ENCODE data around the gene SPTBN5. TPM values are rescaled to one million over a fixed set of nuclear protein-coding genes. Genes with fewer than 3 reads are reported as not detected.
A peak's percentile ranks its signal among the peaks of the same experiment; 100 is the strongest.

The SPTBN5 gene
- total and polyA plus RNA-seq, 4 donors, result 1.6 to 3.5 (median 1.9) TPM

DNA sequence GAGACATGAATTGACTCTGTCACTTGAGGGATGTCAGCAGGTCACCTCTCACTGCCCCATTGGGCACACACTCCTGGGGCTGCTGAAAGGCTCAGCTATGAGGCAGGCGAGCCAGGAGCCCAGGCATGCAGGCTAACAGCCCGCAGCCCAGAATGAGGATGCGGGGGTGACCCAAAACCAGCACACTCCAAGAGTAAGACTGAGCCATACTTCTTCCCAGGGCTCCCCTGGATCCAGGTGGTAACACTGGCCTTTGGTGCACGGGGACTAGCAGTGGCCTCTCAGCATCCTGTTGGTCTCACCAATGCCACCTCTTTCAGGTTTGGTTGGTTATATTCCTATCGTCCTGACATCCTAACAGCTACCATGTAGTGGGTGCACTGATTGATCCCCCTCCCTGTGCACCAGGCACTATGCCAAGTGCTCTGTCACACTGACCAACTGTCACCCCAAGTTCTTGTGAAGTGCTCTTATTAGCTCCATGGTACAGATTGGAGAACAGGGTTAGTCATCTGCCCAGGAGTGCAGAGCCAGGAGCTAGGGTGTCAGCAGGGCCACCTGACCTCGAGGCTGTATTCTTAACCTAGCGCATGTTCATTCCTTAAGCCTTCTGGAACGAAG is 24.8 kb upstream of the SPTBN5 start:
- H3K9me3 ChIP-seq (ENCODE audit: control insufficient read depth in 4 of 4, insufficient read depth in 3 of 4, low read length in 3 of 4), result no peaks in the 10 kb centered on the region
- no peak overlapping the region for H3K4me3 ChIP-seq
- ATAC-seq (ENCODE audit: insufficient read depth, low FRiP score) (no peak), DNase-seq (no peak)
- TF ChIP-seq, protein P1, sequence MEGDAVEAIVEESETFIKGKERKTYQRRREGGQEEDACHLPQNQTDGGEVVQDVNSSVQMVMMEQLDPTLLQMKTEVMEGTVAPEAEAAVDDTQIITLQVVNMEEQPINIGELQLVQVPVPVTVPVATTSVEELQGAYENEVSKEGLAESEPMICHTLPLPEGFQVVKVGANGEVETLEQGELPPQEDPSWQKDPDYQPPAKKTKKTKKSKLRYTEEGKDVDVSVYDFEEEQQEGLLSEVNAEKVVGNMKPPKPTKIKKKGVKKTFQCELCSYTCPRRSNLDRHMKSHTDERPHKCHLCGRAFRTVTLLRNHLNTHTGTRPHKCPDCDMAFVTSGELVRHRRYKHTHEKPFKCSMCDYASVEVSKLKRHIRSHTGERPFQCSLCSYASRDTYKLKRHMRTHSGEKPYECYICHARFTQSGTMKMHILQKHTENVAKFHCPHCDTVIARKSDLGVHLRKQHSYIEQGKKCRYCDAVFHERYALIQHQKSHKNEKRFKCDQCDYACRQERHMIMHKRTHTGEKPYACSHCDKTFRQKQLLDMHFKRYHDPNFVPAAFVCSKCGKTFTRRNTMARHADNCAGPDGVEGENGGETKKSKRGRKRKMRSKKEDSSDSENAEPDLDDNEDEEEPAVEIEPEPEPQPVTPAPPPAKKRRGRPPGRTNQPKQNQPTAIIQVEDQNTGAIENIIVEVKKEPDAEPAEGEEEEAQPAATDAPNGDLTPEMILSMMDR (IDR thresholded peaks at IDR 0.05; ENCODE audit: control extremely low read depth, extremely low read depth), result no peak
- peaks cover 0 to 39% (median 7%) of the 10 kb centered on the region in 5 donors for H3K4me1 ChIP-seq (ENCODE audit: control insufficient read depth in 5 of 5, insufficient read depth in 5 of 5, low read length in 5 of 5)
- peaks cover 0 to 23% (median 0%) of the 10 kb centered on the region in 4 donors for H3K36me3 ChIP-seq (ENCODE audit: control insufficient read depth in 4 of 4, insufficient read depth in 4 of 4, low read length in 4 of 4)
- 93 to 94% methylated on average over 8 of the region's 8 CpGs for WGBS, 2 donors
- no peaks in the 10 kb centered on the region for H3K27me3 ChIP-seq (ENCODE audit: control insufficient read depth in 3 of 3, insufficient read depth in 3 of 3, low read length in 2 of 3)
- no peak overlapping the region for H3K9ac ChIP-seq (ENCODE audit: insufficient read depth in 1 of 2, low read length in 2 of 2)
- peak overlapping the region in 1 of 2 donors; percentile 80 for H3K27ac ChIP-seq (ENCODE audit: low read depth in 1 of 2, low read length in 1 of 2)

DNA sequence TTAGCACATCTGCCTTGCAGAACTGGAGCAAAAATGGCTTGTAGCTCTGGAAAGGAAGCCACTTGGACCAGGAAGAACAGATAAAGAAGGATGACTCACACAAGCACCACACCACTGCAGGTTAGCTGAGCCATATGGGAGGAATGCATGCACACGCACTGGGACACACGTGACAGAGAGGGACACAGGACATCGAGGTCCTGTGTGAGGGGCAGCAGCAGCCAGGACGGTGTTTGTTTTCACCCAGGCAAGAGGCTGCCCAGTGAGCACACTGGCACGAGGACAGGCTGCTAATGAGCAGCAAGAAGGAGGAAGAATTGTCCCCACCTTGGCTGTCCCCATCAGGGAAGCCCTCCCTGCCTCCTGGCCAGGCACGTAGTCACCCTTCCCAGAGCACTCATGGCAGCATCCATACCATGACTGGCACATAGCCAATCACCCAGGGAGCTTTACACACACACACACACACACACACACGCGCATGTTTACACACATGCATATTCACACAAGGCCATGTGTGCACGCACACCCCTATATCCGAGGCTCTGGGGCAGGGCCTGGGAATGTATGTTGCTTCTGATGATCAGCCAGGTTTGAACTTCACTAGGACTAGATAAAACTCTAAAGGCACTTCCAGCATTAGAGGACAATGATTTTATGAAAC is 24.0 kb upstream of the SPTBN5 start:
- DNase-seq (no peak), ATAC-seq (ENCODE audit: insufficient read depth, low FRiP score) (no peak)
- H3K27ac ChIP-seq (ENCODE audit: low read depth in 1 of 2, low read length in 1 of 2), result peak overlapping the region; percentile 46 to 80
- H3K27me3 ChIP-seq (ENCODE audit: control insufficient read depth in 3 of 3, insufficient read depth in 3 of 3, low read length in 2 of 3), result no peaks in the 10 kb centered on the region
- WGBS, 2 donors, result 75 to 81% methylated on average over 10 of the region's 10 CpGs
- no peak overlapping the region for H3K4me3 ChIP-seq
- peaks cover 0 to 26% (median 0%) of the 10 kb centered on the region in 4 donors for H3K36me3 ChIP-seq (ENCODE audit: control insufficient read depth in 4 of 4, insufficient read depth in 4 of 4, low read length in 4 of 4)
- H3K4me1 ChIP-seq (ENCODE audit: control insufficient read depth in 5 of 5, insufficient read depth in 5 of 5, low read length in 5 of 5), result peaks cover 0 to 46% (median 7%) of the 10 kb centered on the region in 5 donors
- no peaks in the 10 kb centered on the region for H3K9me3 ChIP-seq (ENCODE audit: control insufficient read depth in 4 of 4, insufficient read depth in 3 of 4, low read length in 3 of 4)
- TF ChIP-seq, protein P1 (IDR thresholded peaks at IDR 0.05; ENCODE audit: control extremely low read depth, extremely low read depth), result no peak
- no peak overlapping the region for H3K9ac ChIP-seq (ENCODE audit: insufficient read depth in 1 of 2, low read length in 2 of 2)

DNA sequence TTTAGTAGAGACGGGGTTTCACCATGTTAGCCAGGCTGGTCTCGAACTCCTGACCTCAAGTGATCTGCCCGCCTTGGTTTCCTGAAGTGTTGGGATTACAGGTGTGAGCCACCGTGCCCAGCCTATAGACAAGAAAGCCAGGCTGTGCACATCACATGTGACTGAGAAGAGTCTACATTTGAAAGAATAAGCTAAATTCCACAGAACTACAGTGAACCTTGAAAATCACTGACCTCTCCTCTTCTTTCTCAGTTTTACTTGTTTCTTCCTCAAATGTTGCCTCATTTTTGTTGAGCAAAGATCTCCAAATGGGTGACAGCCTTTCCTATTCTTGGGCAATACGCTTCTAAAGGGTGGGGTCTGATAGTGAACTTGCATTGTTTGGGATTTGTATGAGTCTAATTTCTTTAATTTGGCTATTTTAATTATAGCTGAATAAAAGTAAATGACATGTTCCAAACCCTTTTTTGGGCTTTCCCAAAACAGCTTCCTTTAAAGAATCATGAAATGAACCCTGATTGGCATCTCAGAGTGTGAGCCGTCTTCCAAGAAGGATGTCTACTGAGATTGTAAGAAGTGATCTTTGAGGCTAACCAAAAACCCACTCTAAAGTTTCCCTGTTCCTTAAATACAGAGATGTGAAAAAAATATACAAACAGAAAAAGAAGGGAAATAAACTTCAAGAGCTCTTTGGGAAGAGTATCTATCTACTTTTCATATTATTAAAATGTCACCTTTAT is 21.6 kb upstream of the SPTBN5 start:
- peak; percentile 34 for ATAC-seq (ENCODE audit: insufficient read depth, low FRiP score)

More for the DNA sequence above, 21.6 kb upstream of the SPTBN5 start:
- Histone ChIP-seq H3K27ac (ENCODE audit: low read depth in 1 of 2, low read length in 1 of 2) (peak overlapping the region in 1 of 2 donors; percentile 89), H3K36me3 (ENCODE audit: control insufficient read depth in 4 of 4, insufficient read depth in 4 of 4, low read length in 4 of 4) (peaks cover 0 to 36% (median 0%) of the 10 kb centered on the region in 4 donors), H3K9me3 (ENCODE audit: control insufficient read depth in 4 of 4, insufficient read depth in 3 of 4, low read length in 3 of 4) (no peaks in the 10 kb centered on the region), H3K9ac (ENCODE audit: insufficient read depth in 1 of 2, low read length in 2 of 2) (no peak overlapping the region), H3K4me1 (ENCODE audit: control insufficient read depth in 5 of 5, insufficient read depth in 5 of 5, low read length in 5 of 5) (peaks cover 0 to 37% (median 5%) of the 10 kb centered on the region in 5 donors), H3K27me3 (ENCODE audit: control insufficient read depth in 3 of 3, insufficient read depth in 3 of 3, low read length in 2 of 3) (no peaks in the 10 kb centered on the region), H3K4me3 (no peak overlapping the region)
- DNase-seq, result no peak
- TF ChIP-seq, protein P1 (IDR thresholded peaks at IDR 0.05; ENCODE audit: control extremely low read depth, extremely low read depth), result no peak
- 68 to 74% methylated on average over 6 of the region's 6 CpGs for WGBS, 2 donors

Measured in lung (tissue), 12 donors.